OCI-LY7 (cell line): ENCODE measurements around the gene SMAD6.

Experiments
- CTCF ChIP-seq: fragments of 200-600 bp; sonication (generic); conservative IDR thresholded peaks from 2 replicates; pipeline ENCODE4 v1.5.1; 2014; ENCODE audit warnings: mild to moderate bottlenecking, antibody characterized with exemption, low read length, moderate library complexity, mixed read lengths
- EZH2phosphoT487 ChIP-seq: fragments of 200-600 bp; sonication (generic); IDR thresholded peaks from 2 replicates; pipeline ENCODE4 v1.6.1; 2018; ENCODE audit warnings: low read depth, borderline replicate concordance, mild to moderate bottlenecking, mixed run types, antibody characterized with exemption, low read length, moderate library complexity, mixed read lengths

- TF ChIP-seq CTCF (no peak), EZH2phosphoT487 (no peak)
Measured at GRCh38 chr15:66787489-66787871, 85.4 kb downstream of the SMAD6 start.
